GM13976 (cell line): ENCODE results near the gene GARRE1.

Experiments used
- DNase-seq: peaks from one replicate; pipeline ENCODE4 v3.0.0; 2012; ENCODE audit warnings: low spot score
- in situ Hi-C: fragments of 300-500 bp; cut with MboI; formaldehyde crosslinking; loops from one replicate; pipeline ENCODE4 v1.12.0; 2022; ENCODE audit warnings: low sequenced_read_pairs, mixed read lengths, inconsistent platforms; ENCODE audit not compliant: unreplicated experiment
- TF ChIP-seq, protein P1 (sequence below): IDR thresholded peaks from 2 replicates; pipeline ENCODE4 v1.5.1; 2012; ENCODE audit warnings: borderline replicate concordance, mild to moderate bottlenecking; ENCODE audit not compliant: insufficient read depth; ENCODE audit errors: extremely low read depth, missing control alignments, control extremely low read depth

The GARRE1 gene

DNA sequence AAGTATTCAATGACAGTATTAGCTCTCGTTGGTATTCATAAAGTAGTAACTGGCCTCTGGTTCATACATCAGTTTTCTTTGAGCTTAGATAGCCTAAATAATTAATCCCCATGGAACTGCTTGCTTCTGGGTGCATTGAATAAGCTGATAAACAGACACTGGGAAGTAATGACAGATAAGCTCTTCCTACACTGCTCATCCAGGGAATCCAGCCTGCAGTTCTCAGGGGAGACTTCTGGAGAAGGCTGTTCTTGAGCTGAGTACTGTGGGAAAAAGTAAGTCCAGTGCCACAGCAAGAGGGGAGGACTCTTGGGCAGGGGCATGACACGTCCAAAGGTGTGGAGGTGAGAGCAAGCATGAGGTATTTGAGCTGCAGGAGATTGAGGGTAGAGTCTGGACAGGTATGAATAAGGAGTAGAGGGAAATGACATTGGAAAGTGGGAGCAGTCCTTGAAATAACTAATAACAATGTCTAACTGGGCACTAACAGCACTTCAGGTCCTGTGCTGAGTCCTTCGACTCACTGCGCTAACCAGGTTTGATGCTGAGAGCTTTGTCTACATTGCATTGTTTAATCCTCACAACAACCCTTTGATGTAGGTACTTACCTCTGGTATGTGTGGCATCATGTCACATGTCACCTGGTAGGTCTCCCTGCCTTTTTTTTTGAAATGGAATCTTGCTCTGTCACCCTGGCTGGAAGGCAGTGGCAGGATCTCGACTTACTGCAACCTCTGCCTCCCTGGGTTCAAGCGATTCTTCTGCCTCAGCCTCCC lies 7.2 kb downstream of the GARRE1 start:
- in situ Hi-C loops, result no loop called here
- TF ChIP-seq, protein P1, sequence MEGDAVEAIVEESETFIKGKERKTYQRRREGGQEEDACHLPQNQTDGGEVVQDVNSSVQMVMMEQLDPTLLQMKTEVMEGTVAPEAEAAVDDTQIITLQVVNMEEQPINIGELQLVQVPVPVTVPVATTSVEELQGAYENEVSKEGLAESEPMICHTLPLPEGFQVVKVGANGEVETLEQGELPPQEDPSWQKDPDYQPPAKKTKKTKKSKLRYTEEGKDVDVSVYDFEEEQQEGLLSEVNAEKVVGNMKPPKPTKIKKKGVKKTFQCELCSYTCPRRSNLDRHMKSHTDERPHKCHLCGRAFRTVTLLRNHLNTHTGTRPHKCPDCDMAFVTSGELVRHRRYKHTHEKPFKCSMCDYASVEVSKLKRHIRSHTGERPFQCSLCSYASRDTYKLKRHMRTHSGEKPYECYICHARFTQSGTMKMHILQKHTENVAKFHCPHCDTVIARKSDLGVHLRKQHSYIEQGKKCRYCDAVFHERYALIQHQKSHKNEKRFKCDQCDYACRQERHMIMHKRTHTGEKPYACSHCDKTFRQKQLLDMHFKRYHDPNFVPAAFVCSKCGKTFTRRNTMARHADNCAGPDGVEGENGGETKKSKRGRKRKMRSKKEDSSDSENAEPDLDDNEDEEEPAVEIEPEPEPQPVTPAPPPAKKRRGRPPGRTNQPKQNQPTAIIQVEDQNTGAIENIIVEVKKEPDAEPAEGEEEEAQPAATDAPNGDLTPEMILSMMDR, result no peak
- DNase-seq, result no peak

DNA sequence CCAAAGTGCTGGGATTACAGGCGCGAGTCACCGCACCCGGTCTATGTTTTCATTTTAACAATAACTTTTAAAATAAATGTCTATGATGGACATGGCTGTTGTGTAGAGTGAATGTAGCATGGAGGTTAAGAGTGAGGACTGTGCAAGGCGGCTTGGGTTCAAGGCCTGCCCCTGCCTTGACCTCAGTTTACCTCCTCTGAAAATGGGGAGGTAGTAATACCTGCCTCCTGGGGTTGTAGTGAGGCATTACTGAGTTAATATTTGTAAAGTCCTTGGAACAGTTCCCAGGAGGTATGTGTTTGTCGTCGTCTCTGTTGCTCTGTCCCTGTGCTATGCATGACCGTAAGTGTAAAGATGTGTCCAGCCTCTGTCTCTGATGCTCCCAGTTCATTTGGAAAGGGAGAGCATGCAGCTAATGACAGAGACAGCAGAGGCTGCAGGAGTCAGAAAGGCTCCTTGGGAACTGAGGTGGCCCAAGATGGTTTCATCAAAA lies 9.4 kb downstream of the GARRE1 start:
- DNase-seq, result no peak
- in situ Hi-C loops, result no loop called here
- TF ChIP-seq, protein P1, result no peak

DNA sequence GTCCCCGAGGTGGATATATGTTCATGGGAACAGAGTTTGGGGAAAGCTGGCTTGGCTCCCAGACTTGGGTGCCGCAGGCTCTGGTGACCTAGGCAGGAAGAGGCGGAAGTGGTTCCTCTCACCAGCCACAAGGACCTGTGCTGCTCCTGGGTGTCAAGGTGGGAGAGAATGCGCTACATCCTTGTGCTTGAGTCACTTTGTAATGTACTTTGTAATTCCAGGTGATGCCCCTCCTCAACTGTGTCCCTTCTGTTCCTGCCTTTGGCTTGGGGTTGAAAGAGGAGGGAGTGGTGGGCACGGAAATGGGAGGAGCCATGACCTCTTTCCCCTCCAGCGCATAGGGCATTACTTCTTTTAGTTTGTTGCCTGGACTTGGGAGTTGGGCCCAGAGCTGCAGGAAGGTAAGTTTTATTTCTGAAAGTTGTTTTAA lies 10.9 kb downstream of the GARRE1 start:
- DNase-seq, result no peak
- in situ Hi-C loops, result no loop called here
- TF ChIP-seq, protein P1, result no peak

DNA sequence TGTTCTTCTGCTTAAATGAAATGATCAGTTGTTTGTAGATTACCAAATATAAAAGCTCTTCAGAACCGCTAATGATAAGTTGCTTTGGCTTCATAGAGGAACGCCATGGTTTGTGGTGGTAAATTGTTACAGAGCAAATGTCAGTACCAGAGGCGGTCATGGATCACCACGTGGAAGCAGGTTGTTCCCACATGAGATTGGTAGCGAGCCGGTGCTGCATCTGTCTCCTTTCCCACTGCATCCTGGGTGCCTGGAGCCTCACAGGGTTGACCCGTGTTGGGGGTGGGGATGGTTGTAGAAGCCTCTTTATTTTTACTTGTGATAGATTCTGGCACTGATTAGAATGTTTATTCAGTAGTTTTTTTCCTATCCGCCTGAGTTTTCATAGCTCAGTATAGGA lies 14.7 kb downstream of the GARRE1 start:
- TF ChIP-seq, protein P1, result no peak
- DNase-seq, result no peak
- in situ Hi-C loops, result no loop called here

DNA sequence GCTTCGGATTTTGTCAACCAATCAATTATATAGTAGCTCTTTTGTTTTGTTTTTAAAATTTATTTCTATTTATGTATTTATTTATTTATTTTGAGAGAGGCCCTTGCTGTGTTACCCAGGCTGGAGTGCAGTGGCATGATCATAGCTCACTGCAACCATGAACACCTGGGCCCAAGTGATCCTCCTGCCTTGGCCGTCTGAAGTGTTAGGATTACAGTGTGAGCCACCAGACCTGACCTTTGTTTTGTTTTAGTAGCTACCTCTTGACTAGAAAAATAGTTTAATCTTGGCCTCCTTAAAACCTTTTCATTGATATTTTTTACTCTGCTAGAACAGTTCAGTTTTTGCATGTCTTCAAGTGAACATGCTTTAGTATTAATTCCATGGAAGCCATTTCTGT lies 15.1 kb downstream of the GARRE1 start:
- TF ChIP-seq, protein P1, result no peak
- DNase-seq, result no peak

DNA sequence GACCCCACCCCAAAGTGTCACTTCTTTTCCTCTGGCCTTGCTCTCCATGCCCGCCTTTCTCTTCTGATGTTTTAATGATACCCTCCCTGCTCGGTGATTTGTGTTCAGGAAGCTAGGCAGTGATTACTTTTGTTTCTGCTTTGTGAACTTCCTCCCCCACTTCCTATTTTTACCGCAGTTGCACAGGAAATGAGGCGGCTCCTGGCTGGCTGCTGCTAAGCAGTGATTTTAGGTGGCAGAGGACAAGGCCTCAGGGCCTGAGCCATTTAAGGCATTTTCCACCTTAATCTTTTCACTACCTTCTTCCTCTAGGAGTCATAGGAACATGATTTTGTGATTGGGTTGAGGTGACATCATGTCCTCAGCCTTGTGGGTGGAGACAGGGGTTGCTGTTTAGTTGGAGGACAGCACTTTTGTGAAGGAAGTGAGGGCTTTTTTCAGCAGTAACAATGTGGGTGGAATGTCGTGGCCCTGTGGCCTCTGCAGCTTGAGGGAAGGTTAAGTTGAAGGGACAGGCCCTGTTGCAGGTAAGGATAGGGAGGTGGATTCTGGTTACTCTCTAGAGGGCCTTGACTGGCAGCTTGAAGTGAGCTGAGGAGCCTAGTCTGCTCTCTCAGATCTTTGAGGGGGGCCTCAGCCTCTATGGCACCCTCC lies 15.7 kb downstream of the GARRE1 start:
- TF ChIP-seq, protein P1, result no peak
- peak; percentile 53 for DNase-seq
- in situ Hi-C loops, result no loop called here

More for the DNA sequence above, 15.1 kb downstream of the GARRE1 start:
- in situ Hi-C loops, result no loop called here
